22Rv1 (cell line): ENCODE results near the gene DDX25.

ENCODE experiments used
- ZFX ChIP-seq: fragments of 450-650 bp; IDR thresholded peaks from 2 replicates; pipeline ENCODE4 v1.6.1; 2017; ENCODE audit warnings: antibody characterized with exemption, borderline replicate concordance
- TF ChIP-seq, protein P1 (sequence below): fragments of 450-650 bp; IDR thresholded peaks from 2 replicates; pipeline ENCODE4 v1.5.1; 2017; ENCODE audit warnings: mild to moderate bottlenecking

DNA sequence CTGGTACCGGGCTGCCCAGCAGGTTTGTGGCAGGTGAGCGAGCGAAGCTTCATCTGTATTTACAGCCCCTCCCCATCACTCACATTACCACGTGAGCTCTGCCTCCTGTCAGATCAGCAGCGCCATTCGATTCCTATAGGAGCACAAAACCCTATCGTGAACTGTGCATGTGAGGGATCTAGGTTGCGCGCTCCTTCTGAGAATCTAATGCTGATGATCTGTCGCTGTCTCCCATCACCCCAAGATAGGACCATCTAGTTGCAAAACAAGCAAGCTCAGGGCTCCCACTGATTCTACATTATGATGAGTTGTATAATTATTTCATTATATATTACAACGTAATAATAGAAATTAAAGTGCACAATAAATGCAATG lies 25.8 kb downstream of the DDX25 start:
- TF ChIP-seq, protein P1, sequence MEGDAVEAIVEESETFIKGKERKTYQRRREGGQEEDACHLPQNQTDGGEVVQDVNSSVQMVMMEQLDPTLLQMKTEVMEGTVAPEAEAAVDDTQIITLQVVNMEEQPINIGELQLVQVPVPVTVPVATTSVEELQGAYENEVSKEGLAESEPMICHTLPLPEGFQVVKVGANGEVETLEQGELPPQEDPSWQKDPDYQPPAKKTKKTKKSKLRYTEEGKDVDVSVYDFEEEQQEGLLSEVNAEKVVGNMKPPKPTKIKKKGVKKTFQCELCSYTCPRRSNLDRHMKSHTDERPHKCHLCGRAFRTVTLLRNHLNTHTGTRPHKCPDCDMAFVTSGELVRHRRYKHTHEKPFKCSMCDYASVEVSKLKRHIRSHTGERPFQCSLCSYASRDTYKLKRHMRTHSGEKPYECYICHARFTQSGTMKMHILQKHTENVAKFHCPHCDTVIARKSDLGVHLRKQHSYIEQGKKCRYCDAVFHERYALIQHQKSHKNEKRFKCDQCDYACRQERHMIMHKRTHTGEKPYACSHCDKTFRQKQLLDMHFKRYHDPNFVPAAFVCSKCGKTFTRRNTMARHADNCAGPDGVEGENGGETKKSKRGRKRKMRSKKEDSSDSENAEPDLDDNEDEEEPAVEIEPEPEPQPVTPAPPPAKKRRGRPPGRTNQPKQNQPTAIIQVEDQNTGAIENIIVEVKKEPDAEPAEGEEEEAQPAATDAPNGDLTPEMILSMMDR: no peak
- TF ChIP-seq ZFX: no peak
